Activated naive CD8-positive, alpha-beta T cell (primary cell): Measurements from ENCODE around the gene GEMIN7.

Experiments
- H3K27ac Mint-ChIP-seq: one replicate; pipeline ENCODE4 v1.8.0; 2021; ENCODE audit warnings: mixed read lengths
- H3K27me3 Mint-ChIP-seq: one replicate; pipeline ENCODE4 v1.8.0; 2021; ENCODE audit warnings: mixed read lengths
- H3K36me3 Mint-ChIP-seq: one replicate; pipeline ENCODE4 v1.8.0; 2021; ENCODE audit warnings: mixed read lengths
- H3K4me1 Mint-ChIP-seq: one replicate; pipeline ENCODE4 v1.8.0; 2021; ENCODE audit warnings: low read depth, mixed read lengths
- H3K4me3 Mint-ChIP-seq: one replicate; pipeline ENCODE4 v1.8.0; 2021; ENCODE audit warnings: mild to moderate bottlenecking, mixed read lengths
- H3K9me3 Mint-ChIP-seq: one replicate; pipeline ENCODE4 v1.8.0; 2021; ENCODE audit warnings: low read depth, mixed read lengths

The GEMIN7 gene

DNA sequence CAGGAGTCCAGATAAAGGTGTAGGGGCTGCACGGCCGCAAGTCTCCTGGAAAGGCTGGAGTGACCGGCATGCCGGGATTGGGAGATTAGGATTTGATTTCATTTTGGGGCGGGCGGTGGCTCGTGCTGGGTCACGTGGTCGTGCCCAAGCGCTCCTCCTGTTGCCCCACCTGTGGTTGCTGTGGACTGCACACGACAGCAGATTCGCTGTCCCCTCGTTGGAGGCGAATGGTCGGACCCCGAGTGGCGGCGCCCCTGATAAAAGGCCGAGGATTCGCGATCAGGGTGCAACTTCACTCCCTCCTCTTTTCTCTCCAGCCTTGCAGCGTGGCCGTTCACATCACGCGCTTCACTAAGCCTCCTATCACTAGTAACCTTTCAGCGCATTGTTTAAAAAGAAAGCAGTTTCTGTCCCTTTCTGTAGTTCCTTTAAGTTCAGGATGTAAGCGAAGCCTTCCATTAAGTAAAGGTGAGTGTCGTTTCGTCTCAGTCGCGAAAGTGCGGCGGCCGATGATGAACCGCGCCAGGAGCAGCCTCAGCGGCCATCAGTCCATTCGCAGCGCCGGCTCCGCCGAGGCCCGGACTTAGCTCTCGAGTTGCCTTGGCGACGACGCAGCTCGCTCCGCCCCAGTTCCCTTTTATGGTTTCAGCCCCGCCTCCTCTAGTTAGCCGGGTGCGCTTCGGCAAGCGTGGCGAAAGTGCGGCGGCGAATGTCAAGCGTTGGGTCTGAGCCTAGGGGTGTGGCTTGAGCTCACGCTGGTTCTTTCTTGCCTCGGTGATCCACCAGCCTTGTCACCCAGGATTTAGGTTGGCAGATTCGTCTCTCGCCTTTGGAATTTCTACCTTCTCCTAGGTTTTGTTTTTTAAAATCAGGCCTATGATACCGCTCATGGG, 12.2 kb downstream of the GEMIN7 start:
- peaks cover 9% of the 10 kb centered on the region for H3K36me3 Mint-ChIP-seq
- H3K4me1 Mint-ChIP-seq: peaks cover 57% of the 10 kb centered on the region
- peak overlapping the region; percentile 98 for H3K4me3 Mint-ChIP-seq
- H3K9me3 Mint-ChIP-seq: no peaks in the 10 kb centered on the region
- H3K27ac Mint-ChIP-seq: peak overlapping the region; percentile 100
- no peaks in the 10 kb centered on the region for H3K27me3 Mint-ChIP-seq

DNA sequence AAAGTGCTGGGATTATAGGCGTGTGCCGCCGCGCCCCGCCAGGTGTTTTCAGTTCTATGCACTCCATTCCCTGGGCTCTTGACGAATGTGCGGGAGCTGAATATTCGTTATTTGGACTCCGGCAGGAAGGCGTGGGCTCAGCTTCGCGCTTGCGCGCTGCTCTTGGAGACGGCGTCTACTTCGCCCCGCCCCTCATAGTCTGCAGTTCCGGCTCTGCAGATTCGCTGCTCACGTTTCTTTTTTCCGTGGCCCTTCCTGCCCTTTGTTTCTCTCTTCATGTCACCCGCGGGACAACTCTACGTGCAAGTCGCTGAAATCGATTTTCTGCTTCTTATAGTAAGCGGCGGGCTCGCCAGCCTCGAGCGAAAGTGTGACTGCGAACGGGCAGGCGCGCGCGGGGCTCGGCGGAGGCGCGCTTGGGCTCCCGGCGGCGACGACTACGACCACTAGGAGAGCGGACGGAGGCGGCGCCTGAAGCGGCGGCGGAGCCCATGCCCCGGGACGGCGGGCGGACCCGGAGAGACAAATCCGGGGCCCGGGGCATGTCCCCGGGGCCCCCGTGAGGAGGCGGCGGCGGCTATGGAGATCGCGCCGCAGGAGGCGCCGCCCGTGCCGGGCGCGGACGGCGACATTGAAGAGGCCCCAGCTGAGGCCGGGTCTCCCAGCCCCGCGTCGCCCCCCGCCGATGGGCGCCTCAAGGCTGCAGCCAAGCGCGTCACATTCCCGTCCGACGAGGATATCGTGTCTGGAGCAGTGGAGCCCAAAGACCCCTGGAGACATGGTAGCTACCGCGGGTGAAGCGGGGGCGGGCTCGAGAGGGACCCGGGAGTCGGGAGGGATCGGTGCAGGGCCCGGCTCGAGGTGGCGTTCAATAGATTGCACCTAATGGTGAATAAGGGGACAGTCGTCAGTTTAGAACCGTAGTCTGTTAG, 14.0 kb downstream of the GEMIN7 start, which contains the start of gene PPP1R37:
Gene PPP1R37 (plus strand): TSS at position 433 of the 932 bp plus-strand sequence. CDS start 147 bp downstream, at position 580.
- peak within 1 kb of the TSS; percentile 98 for H3K4me3 Mint-ChIP-seq
- H3K27ac Mint-ChIP-seq: peak within 1 kb of the TSS; percentile 100
- H3K9me3 Mint-ChIP-seq: no peaks in the 10 kb centered on the region
- peaks cover 9% of the 10 kb centered on the region for H3K36me3 Mint-ChIP-seq
- no peaks in the 10 kb centered on the region for H3K27me3 Mint-ChIP-seq
- H3K4me1 Mint-ChIP-seq: peaks cover 64% of the 10 kb centered on the region

DNA sequence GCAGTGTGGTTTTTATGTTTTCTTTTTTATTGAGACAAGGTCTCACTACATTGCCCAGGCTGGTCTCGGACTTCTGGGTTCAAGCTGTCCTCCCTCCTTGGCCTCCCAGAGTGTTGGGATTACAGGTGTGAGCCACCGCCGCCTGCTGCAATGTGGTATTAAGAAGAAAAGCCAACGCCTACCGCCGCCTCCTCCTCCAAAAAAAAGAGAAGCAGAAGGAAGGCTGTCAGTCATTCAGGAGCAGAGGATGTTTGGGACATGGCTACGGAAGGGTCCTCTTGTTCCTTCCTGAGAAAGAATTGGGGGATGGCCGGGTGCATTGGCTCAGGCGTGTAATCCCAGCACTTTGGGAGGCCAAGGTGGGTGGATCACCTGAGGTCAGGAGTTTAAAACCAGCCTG, 15.1 kb downstream of the GEMIN7 start:
- Mint-ChIP-seq H3K27me3 (no peaks in the 10 kb centered on the region), H3K9me3 (no peaks in the 10 kb centered on the region), H3K27ac (peak overlapping the region; percentile 89), H3K36me3 (peaks cover 9% of the 10 kb centered on the region), H3K4me3 (peak overlapping the region; percentile 98), H3K4me1 (peaks cover 70% of the 10 kb centered on the region)

DNA sequence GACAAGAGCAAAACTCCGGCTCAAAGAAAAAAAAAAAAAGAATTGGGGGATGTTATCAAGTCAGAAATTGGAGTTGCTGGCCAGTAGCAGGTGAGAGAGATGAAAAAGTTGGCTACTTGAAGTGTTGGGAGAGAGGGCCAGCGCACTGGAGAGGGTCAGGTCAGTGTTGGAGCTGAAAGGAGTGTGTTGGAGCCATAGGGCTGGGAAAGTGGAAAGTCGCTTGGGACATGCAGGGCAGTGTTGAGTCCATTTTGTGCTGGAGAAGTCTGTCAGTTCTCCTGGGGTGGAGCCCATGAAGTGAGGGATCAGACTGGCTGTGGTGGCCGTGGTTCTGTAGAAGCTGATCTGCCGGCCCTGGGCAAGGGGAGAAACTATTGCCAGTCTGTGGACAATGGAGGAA, 15.6 kb downstream of the GEMIN7 start:
- no peaks in the 10 kb centered on the region for H3K9me3 Mint-ChIP-seq
- H3K4me1 Mint-ChIP-seq: peaks cover 72% of the 10 kb centered on the region
- H3K27ac Mint-ChIP-seq: peak overlapping the region; percentile 19
- H3K4me3 Mint-ChIP-seq: peak overlapping the region; percentile 98
- peaks cover 9% of the 10 kb centered on the region for H3K36me3 Mint-ChIP-seq
- H3K27me3 Mint-ChIP-seq: no peaks in the 10 kb centered on the region

DNA sequence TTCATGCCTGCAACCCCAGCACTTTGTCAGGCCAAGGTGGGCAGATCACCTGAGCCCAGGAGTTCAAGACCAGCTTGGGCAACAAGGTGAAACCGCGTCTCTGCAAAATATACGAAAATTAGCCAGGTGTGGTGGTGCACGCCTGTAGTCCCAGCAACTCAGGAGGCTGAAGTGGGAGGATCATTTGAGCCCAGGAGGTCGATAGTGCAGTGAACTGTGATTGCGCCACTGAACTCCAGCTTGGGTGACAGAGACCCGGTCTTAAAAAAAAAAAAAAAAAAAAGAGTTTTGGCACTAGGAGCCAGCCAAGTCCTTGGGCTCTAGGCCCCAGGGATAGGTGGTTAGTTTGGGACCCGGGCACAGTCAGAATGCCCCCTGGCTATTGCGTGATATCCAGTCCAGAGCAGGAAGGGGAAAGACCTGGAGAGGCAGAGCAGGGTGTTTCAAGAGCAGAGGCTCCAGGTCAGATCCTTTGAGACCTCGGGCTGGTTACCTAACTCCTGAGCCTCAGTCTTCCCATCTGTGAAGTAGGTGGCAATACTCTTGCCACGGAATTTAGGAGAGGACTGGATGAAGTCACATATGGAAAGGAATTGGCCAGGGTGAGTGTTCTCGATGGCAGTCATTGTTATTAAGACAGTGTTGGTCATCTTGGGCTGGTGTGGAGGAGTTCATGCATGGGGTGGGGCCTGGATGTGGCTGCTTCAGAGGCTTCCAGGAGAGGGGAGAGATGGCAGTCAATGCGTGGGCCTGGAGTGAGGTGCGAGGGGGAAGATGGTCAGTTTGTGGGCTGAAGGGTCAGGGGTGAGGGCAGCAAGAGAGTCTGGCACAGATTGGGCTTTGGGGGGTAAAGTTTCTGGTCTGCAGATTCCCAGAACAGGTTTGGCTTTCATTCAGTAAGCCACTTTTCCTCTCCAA, 16.7 kb downstream of the GEMIN7 start:
- no peaks in the 10 kb centered on the region for H3K27me3 Mint-ChIP-seq
- no peaks in the 10 kb centered on the region for H3K9me3 Mint-ChIP-seq
- peak overlapping the region; percentile 49 for H3K4me3 Mint-ChIP-seq
- peaks cover 9% of the 10 kb centered on the region for H3K36me3 Mint-ChIP-seq
- H3K27ac Mint-ChIP-seq: peak overlapping the region; percentile 68
- H3K4me1 Mint-ChIP-seq: peaks cover 76% of the 10 kb centered on the region

DNA sequence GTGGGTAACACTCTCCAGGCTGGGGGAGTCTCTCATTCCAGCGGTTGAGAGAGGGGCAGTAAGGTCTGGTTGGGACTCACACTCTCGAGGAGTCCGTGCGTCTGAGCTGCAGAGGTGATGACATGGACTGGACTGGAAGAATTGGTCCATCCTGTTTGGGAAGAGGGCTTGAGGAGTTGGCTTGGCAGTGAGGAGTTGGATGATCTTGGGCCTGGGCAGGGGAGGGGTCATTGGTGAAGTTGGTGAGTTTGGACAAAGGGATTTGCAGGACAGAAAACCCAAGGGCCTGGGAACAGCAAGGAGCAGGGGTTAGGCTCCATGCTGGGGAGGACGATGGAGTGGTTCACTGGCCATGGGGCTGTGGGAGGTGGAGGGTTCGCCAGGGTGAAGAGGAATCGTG, 17.6 kb downstream of the GEMIN7 start:
- H3K4me3 Mint-ChIP-seq: peak overlapping the region; percentile 23
- peaks cover 78% of the 10 kb centered on the region for H3K4me1 Mint-ChIP-seq
- H3K27ac Mint-ChIP-seq: no peak overlapping the region
- peaks cover 6% of the 10 kb centered on the region for H3K36me3 Mint-ChIP-seq
- H3K27me3 Mint-ChIP-seq: no peaks in the 10 kb centered on the region
- H3K9me3 Mint-ChIP-seq: no peaks in the 10 kb centered on the region

DNA sequence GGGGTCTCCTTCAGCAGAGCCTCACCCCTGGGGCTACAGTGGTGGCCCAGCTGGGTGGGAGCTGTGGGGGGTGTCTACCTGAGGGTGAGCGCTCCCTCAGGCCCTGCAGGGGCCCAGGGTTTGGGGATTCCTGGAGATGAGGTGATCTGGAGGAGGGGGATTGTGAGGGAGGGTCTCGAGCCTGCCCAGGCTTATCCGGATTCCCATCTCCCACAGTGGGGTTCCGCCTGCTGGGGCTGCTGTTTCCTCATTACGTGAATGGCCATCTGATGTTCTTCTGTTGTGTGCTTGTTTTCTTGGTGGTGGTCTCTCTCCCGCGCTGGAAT, 18.4 kb downstream of the GEMIN7 start:
- Mint-ChIP-seq H3K36me3 (peaks cover 6% of the 10 kb centered on the region), H3K27ac (peak overlapping the region; percentile 16), H3K4me3 (no peak overlapping the region), H3K27me3 (no peaks in the 10 kb centered on the region), H3K4me1 (peaks cover 76% of the 10 kb centered on the region), H3K9me3 (no peaks in the 10 kb centered on the region)

DNA sequence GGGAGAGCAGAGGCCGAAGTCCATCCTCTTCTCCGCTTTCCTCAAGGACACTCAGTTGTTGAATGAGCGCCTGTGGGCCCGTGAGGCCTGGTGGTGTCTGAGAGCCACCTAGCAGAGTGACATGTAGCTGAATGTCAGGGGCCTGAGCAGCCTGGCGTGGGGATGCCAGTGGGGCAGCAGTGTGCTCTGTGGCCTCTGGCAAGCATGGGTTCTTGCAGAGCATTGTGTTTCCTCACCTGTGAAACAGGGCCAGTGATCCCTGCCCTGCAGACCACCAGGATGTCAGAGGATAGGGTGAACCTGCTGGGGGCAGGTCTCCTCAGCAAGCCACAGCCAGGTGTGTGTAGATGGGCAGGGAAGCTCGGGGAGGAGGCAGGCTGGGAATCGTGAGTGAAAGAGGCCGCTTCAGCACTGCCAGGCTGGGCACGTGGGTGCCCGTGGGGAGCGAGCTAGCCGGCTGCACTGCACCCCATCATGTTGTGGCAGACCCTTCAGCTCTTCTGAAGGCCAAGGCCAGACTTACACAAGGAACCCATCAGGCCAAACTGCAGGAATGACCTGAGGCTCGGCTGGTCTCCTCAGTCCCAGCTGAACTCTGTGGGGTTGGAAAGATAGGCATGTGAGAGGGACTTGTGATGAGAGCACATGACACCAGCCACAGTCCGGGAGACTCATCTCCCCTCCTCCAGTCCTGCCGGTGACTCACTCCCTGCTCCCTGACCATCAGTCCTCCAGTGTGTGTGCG, 18.9 kb downstream of the GEMIN7 start:
- Mint-ChIP-seq H3K4me1 (peaks cover 74% of the 10 kb centered on the region), H3K27me3 (no peaks in the 10 kb centered on the region), H3K27ac (peak overlapping the region; percentile 16), H3K4me3 (no peak overlapping the region), H3K36me3 (peaks cover 6% of the 10 kb centered on the region), H3K9me3 (no peaks in the 10 kb centered on the region)

DNA sequence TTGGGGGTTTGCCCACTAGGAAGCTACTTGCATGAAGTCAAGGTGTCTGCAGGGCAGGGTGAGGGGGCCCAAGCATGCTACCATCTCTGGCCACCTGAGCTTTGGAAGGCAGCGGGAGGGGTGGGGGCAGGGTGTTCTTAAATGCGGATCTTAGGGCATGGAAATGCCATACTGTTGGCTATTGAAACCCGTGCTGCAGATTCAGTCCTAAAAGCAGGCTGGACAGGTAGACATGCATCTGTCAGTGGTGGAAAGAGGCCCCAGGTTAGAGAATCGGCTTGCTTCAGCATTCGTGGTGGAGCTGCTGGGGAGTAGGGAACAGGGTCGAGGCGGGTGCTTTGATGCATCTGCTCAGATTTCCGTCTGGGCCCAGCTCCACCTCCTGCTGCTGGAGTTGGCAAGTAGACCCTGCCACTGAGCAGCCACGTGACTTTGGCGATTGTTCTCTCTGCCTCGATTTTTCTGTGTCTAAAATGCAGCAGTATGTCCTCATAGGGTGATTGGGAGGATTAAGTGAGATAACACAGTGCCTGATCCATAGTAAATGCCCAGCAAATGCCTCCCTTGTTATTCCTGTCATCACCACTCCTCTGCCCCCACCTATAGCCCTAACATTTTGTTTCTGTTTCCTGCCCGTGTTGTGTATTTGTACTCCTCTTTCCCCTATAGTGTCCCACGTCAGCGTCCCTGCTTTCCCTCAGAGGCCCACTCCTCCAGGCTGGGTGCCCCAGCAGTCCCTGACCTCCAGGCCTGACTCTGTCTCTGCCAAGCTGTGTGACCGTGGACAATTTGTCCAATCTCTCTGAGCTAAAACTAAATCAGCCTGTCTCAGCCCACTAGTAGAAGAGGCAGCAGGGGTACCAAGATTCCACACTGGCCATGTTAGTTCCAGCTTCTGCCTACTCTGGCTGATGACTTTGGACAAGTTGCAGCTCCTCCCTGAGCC, 19.7 kb downstream of the GEMIN7 start:
- H3K36me3 Mint-ChIP-seq: peaks cover 3% of the 10 kb centered on the region
- H3K4me1 Mint-ChIP-seq: peaks cover 75% of the 10 kb centered on the region
- H3K27me3 Mint-ChIP-seq: no peaks in the 10 kb centered on the region
- no peaks in the 10 kb centered on the region for H3K9me3 Mint-ChIP-seq
- H3K4me3 Mint-ChIP-seq: no peak overlapping the region
- H3K27ac Mint-ChIP-seq: no peak overlapping the region

DNA sequence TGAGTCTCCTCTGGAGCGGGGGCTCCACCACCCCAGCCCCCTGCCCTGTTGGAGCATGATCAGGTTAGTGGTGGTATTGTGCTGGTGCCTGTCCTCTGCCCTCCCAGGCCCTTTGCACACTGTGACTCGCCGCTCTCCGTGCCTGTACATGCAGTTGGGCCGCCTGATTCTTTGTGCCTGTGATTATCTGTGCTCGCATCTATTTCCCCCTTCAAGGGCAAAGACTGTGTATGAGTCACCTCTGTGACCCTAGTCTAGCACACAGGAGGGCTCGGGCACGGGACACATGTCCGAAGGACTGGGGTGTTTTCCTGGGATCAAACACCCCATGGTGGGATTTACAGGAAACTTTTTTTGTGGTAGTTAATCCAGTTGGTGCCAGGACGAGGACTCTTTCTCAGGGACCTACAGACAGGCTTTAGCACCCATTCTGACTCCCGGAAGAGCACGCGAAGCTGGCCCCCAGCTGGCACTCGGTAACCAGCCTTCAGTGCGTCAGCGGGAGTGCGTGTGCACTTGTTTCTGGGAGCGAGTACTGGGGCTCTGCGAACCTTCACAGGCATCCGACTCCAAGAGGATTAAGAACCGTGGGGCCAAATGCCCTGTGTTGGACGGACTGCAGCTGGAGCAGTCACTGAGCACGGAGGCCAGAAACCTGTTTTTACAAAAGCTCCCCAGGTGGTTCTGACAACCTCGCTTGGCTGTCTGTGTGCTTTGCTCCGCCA, 20.6 kb downstream of the GEMIN7 start:
- Mint-ChIP-seq H3K36me3 (peaks cover 2% of the 10 kb centered on the region), H3K4me3 (no peak overlapping the region), H3K4me1 (peaks cover 75% of the 10 kb centered on the region), H3K27me3 (no peaks in the 10 kb centered on the region), H3K9me3 (no peaks in the 10 kb centered on the region), H3K27ac (no peak overlapping the region)

DNA sequence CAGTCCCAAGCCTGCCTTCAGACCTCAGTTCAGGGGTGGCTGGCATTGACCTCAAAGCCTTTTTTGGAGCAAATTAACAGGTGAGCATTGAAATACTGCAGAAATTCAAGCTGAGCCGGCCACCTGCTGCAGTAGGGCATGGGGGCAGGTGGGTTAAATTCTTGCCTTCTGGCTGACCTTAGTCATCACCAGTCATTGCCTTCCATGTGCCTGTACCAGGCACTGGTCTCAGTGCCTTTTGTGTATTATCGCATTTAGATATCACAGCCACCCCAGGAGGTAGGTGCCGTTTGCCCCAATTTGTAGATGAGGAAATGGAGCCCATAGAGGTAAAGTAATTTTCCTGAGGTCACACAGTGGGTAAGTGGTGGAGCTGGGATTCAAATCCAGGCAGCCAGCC, 21.1 kb downstream of the GEMIN7 start:
- H3K27me3 Mint-ChIP-seq: no peaks in the 10 kb centered on the region
- no peaks in the 10 kb centered on the region for H3K9me3 Mint-ChIP-seq
- H3K36me3 Mint-ChIP-seq: no peaks in the 10 kb centered on the region
- H3K4me1 Mint-ChIP-seq: peaks cover 75% of the 10 kb centered on the region
- H3K4me3 Mint-ChIP-seq: no peak overlapping the region
- no peak overlapping the region for H3K27ac Mint-ChIP-seq

DNA sequence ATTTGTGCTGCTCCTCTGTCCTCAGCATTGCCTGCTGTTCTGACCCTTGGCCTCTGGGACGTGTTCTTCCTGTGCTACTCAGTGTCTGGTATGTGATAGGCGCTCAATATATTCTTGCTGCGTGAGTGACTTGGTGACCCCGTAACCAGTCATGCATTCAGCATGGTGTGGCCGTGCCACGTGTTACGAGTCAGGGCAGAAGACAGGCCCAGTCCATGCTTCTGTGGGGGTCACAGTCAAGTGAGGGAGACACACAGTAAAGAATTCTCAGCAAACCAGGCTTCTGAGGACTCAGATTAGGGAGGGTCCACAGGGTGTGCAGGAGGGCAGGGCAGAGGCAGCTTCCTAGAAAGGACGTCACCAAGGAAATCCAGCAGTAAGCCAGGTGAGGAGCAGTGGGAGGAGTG, 21.8 kb downstream of the GEMIN7 start:
- Mint-ChIP-seq H3K27me3 (no peaks in the 10 kb centered on the region), H3K27ac (peak overlapping the region; percentile 54), H3K4me1 (peaks cover 74% of the 10 kb centered on the region), H3K9me3 (no peaks in the 10 kb centered on the region), H3K36me3 (no peaks in the 10 kb centered on the region), H3K4me3 (no peak overlapping the region)
